ENCODE results near the gene GALNT11.
"Not testable (repeated sequence)": the region's sequence is repeated elsewhere in the genome, so short reads cannot be mapped to it uniquely, and the experiment has no call there.

The GALNT11 gene

GRCh38 chr7:152054367-152055230 lies 29.1 kb downstream of the GALNT11 start:
- Histone ChIP-seq H3K36me3 (ENCODE audit: insufficient read depth, low read length) (no peaks in the 10 kb centered on the region), H3K4me1 (ENCODE audit: insufficient read depth, low read length) (no peaks in the 10 kb centered on the region), H3K79me2 (ENCODE audit: insufficient read depth, low read length) (no peaks in the 10 kb centered on the region), H3K9me3 (ENCODE audit: insufficient read depth, low read length, severe bottlenecking) (no peaks in the 10 kb centered on the region), H4K20me1 (ENCODE audit: insufficient read depth, low read length) (no peaks in the 10 kb centered on the region), H3K4me2 (ENCODE audit: insufficient read depth, low read length) (no peak overlapping the region), H2AFZ (ENCODE audit: low read depth, low read length) (no peak overlapping the region), H3K4me3 (ENCODE audit: low read depth in 1 of 2, low read length in 2 of 2) (no peak overlapping the region), H3K27me3 (ENCODE audit: insufficient read depth, low read length, poor library complexity) (peaks cover 15% of the 10 kb centered on the region), H3K27ac (ENCODE audit: low read length) (no peak overlapping the region), H3K9ac (ENCODE audit: low read depth, low read length) (no peak overlapping the region)
- TF ChIP-seq EZH2 (IDR thresholded peaks at IDR 0.05; ENCODE audit: borderline replicate concordance, low read depth, low read length, severe bottlenecking) (no peak), CTCF (IDR thresholded peaks at IDR 0.05; ENCODE audit: borderline replicate concordance, extremely low read depth, low read length, poor library complexity, severe bottlenecking) (no peak)
- DNase-seq (no peak), ATAC-seq (ENCODE audit: insufficient read depth, low read depth) (no peak)

DNA sequence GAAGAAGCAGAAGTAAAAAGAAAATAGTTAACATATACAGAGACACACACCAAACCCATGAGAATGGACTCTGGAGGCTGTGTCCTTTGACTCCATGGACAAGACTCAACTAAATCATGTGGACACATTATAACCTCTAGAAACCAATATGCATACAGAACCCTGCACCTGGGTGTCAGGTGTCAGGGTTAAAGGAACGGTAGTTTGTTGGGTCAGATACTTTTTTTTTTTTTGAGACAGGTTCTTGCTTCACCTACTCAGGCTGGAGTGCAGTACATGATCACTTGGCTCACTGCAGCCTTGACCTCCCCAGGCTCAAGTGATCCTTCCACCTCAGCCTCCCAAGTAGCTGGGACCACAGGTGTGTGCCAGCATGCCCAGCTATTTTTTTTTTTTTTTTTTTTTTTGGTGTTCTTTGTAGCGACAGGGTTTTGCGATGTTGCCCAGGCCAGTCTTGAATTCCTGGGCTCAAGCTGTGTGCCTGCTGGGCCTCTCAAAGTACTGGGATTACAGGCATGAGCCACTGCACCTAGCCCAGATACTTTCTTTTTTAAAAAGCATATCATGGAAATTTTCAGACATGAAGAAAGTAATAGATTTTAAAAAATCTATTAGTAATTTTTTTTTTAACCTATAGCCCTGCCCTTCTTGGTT lies 31.3 kb downstream of the GALNT11 start:
- Histone ChIP-seq H3K27ac (ENCODE audit: low read length) (no peak overlapping the region), H3K9me3 (ENCODE audit: insufficient read depth, low read length, severe bottlenecking) (no peaks in the 10 kb centered on the region), H3K4me3 (ENCODE audit: low read depth in 1 of 2, low read length in 2 of 2) (no peak overlapping the region), H3K36me3 (ENCODE audit: insufficient read depth, low read length) (no peaks in the 10 kb centered on the region), H3K79me2 (ENCODE audit: insufficient read depth, low read length) (no peaks in the 10 kb centered on the region), H3K4me1 (ENCODE audit: insufficient read depth, low read length) (no peaks in the 10 kb centered on the region), H3K9ac (ENCODE audit: low read depth, low read length) (no peak overlapping the region), H4K20me1 (ENCODE audit: insufficient read depth, low read length) (no peaks in the 10 kb centered on the region), H3K27me3 (ENCODE audit: insufficient read depth, low read length, poor library complexity) (peaks cover 5% of the 10 kb centered on the region), H2AFZ (ENCODE audit: low read depth, low read length) (no peak overlapping the region), H3K4me2 (ENCODE audit: insufficient read depth, low read length) (no peak overlapping the region)
- no peak for DNase-seq
- no peak for ATAC-seq (ENCODE audit: insufficient read depth, low read depth)
- TF ChIP-seq CTCF (IDR thresholded peaks at IDR 0.05; ENCODE audit: borderline replicate concordance, extremely low read depth, low read length, poor library complexity, severe bottlenecking) (no peak), EZH2 (IDR thresholded peaks at IDR 0.05; ENCODE audit: borderline replicate concordance, low read depth, low read length, severe bottlenecking) (no peak)

DNA sequence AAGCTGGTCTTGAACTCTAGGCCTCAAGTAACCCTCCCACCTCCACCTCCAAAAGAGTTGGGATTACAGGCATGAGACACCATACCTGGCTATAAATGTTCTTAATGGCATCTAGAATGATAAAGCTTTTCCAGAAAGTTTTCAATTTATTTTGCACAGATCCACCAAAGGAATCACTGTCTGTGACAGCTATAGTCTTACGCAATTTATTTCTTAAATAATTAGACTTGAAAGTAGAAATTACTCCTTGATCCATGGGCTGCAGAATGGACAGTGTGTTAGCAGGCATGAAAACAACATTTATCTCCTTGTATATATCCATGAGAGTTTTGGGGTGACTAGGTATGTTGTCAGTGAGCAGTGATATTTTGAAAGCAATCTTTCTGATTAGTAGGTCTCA lies 33.8 kb downstream of the GALNT11 start:
- H3K9ac ChIP-seq (ENCODE audit: low read depth, low read length), result no peak overlapping the region
- ATAC-seq (ENCODE audit: insufficient read depth, low read depth), result no peak
- H3K79me2 ChIP-seq (ENCODE audit: insufficient read depth, low read length), result no peaks in the 10 kb centered on the region
- no peaks in the 10 kb centered on the region for H4K20me1 ChIP-seq (ENCODE audit: insufficient read depth, low read length)
- H3K9me3 ChIP-seq (ENCODE audit: insufficient read depth, low read length, severe bottlenecking), result no peaks in the 10 kb centered on the region
- no peak overlapping the region for H2AFZ ChIP-seq (ENCODE audit: low read depth, low read length)
- no peak for DNase-seq
- TF ChIP-seq EZH2 (IDR thresholded peaks at IDR 0.05; ENCODE audit: borderline replicate concordance, low read depth, low read length, severe bottlenecking), result no peak
- TF ChIP-seq CTCF (IDR thresholded peaks at IDR 0.05; ENCODE audit: borderline replicate concordance, extremely low read depth, low read length, poor library complexity, severe bottlenecking), result no peak
- no peaks in the 10 kb centered on the region for H3K36me3 ChIP-seq (ENCODE audit: insufficient read depth, low read length)
- H3K4me3 ChIP-seq (ENCODE audit: low read depth in 1 of 2, low read length in 2 of 2), result no peak overlapping the region
- peaks cover 5% of the 10 kb centered on the region for H3K27me3 ChIP-seq (ENCODE audit: insufficient read depth, low read length, poor library complexity)
- H3K4me1 ChIP-seq (ENCODE audit: insufficient read depth, low read length), result no peaks in the 10 kb centered on the region
- H3K27ac ChIP-seq (ENCODE audit: low read length), result no peak overlapping the region
- H3K4me2 ChIP-seq (ENCODE audit: insufficient read depth, low read length), result no peak overlapping the region

GRCh38 chr7:152061086-152061485 lies 35.6 kb downstream of the GALNT11 start:
- H3K9ac ChIP-seq (ENCODE audit: low read depth, low read length); H4K20me1 ChIP-seq (ENCODE audit: insufficient read depth, low read length); ATAC-seq (ENCODE audit: insufficient read depth, low read depth); H3K4me3 ChIP-seq (ENCODE audit: low read depth in 1 of 2, low read length in 2 of 2); H3K27ac ChIP-seq (ENCODE audit: low read length); H3K9me3 ChIP-seq (ENCODE audit: insufficient read depth, low read length, severe bottlenecking); DNase-seq; H3K36me3 ChIP-seq (ENCODE audit: insufficient read depth, low read length); H3K4me2 ChIP-seq (ENCODE audit: insufficient read depth, low read length); H2AFZ ChIP-seq (ENCODE audit: low read depth, low read length); H3K27me3 ChIP-seq (ENCODE audit: insufficient read depth, low read length, poor library complexity); H3K4me1 ChIP-seq (ENCODE audit: insufficient read depth, low read length); H3K79me2 ChIP-seq (ENCODE audit: insufficient read depth, low read length): not testable (repeated sequence)

- not testable (repeated sequence) for DNase-seq; H2AFZ ChIP-seq (ENCODE audit: low read depth, low read length); H3K27me3 ChIP-seq (ENCODE audit: insufficient read depth, low read length, poor library complexity); H4K20me1 ChIP-seq (ENCODE audit: insufficient read depth, low read length); H3K4me2 ChIP-seq (ENCODE audit: insufficient read depth, low read length); H3K4me1 ChIP-seq (ENCODE audit: insufficient read depth, low read length); H3K27ac ChIP-seq (ENCODE audit: low read length); ATAC-seq (ENCODE audit: insufficient read depth, low read depth); H3K4me3 ChIP-seq (ENCODE audit: low read depth in 1 of 2, low read length in 2 of 2); H3K9me3 ChIP-seq (ENCODE audit: insufficient read depth, low read length, severe bottlenecking); H3K9ac ChIP-seq (ENCODE audit: low read depth, low read length); H3K79me2 ChIP-seq (ENCODE audit: insufficient read depth, low read length); H3K36me3 ChIP-seq (ENCODE audit: insufficient read depth, low read length)
These were observed 37.7 kb downstream of the GALNT11 start for GRCh38 chr7:152063192-152063591.

All from DND-41 (cell line).